ENCODE measurements around the gene ATP9A. TPM values are rescaled to one million over a fixed set of nuclear protein-coding genes. Genes with fewer than 3 reads are reported as not detected.

Gene ATP9A
- total RNA-seq, 1 donor from 2014 or later: 23.1 TPM

DNA sequence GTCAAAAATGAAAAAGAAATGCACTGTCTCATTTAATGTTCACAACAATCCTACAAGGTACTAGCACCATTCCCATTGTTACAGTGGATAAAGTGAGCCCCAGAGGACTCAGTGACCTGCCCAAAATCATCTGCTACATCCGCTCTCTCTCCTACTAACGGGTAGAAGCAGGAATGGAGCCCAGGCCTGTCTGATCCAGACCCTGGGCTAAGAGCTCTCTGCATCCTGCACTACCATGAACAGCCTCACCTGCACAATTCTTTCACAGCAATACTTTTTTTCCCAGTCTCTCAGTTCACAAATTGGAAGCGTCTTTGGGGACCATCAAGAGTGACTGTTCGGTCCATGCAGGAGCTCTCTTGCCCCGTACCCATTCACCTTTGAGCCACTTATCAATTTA lies 31.2 kb downstream of the ATP9A start:
- Histone ChIP-seq H3K27ac (no peak overlapping the region), H3K4me3 (no peak overlapping the region), H3K36me3 (no peaks in the 10 kb centered on the region), H3K4me1 (peaks cover 2% of the 10 kb centered on the region), H3K9me3 (no peaks in the 10 kb centered on the region), H3K27me3 (ENCODE audit: low read depth) (no peaks in the 10 kb centered on the region)
- intact Hi-C loops (cut with DNase I): no loop called here
- ATAC-seq: no peak
- no peak for DNase-seq
- TF ChIP-seq, protein P1, sequence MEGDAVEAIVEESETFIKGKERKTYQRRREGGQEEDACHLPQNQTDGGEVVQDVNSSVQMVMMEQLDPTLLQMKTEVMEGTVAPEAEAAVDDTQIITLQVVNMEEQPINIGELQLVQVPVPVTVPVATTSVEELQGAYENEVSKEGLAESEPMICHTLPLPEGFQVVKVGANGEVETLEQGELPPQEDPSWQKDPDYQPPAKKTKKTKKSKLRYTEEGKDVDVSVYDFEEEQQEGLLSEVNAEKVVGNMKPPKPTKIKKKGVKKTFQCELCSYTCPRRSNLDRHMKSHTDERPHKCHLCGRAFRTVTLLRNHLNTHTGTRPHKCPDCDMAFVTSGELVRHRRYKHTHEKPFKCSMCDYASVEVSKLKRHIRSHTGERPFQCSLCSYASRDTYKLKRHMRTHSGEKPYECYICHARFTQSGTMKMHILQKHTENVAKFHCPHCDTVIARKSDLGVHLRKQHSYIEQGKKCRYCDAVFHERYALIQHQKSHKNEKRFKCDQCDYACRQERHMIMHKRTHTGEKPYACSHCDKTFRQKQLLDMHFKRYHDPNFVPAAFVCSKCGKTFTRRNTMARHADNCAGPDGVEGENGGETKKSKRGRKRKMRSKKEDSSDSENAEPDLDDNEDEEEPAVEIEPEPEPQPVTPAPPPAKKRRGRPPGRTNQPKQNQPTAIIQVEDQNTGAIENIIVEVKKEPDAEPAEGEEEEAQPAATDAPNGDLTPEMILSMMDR (IDR thresholded peaks at IDR 0.05): no peak

DNA sequence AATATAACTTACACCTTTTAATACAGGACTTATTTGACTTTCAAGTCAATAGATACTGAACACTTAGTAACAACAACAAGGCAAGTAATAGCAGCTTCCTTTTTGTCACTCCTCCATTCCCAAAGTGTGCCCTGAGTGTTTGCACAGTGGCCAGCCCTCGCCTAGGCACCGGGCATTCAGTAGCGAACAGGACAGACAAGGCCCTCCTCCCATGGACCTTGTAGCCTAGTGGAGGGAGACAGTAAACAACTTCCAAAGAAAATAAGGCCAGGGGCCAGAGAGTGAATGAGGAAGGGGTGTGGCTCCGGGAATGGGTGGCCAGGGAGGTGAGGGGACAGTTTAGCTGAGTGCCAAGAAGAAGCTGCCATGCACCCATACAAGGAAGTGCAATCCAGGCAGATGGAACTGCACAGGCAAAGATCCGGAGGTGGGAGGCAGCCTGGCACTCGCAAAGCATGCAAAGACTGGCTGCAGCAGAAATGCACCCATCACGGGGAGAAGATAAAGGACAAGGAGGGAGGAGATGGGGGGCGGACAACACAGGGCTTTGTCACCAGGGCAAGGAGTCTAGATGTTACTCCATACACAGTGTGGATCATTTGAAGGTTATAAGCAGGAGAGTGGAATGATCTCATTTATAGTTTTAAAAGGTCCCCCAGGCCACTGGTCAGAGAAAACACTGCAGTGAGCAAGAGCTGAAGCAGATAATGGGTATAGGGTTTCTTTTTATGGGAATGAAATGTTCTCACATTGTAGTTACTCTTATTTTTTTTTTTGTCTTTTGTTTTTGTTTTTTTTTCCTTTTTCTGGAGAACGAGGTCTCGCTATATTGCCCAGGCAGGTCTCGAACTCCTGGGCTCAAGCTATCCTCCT lies 32.2 kb downstream of the ATP9A start:
- intact Hi-C loops (cut with DNase I): no loop called here
- no peak overlapping the region for H3K27ac ChIP-seq
- H3K4me3 ChIP-seq: no peak overlapping the region
- H3K4me1 ChIP-seq: no peaks in the 10 kb centered on the region
- DNase-seq (no peak), ATAC-seq (peak in 1 of 2 donors; percentile 14)
- H3K36me3 ChIP-seq: no peaks in the 10 kb centered on the region
- no peaks in the 10 kb centered on the region for H3K9me3 ChIP-seq
- H3K27me3 ChIP-seq (ENCODE audit: low read depth): no peaks in the 10 kb centered on the region
- TF ChIP-seq, protein P1 (IDR thresholded peaks at IDR 0.05): no peak

DNA sequence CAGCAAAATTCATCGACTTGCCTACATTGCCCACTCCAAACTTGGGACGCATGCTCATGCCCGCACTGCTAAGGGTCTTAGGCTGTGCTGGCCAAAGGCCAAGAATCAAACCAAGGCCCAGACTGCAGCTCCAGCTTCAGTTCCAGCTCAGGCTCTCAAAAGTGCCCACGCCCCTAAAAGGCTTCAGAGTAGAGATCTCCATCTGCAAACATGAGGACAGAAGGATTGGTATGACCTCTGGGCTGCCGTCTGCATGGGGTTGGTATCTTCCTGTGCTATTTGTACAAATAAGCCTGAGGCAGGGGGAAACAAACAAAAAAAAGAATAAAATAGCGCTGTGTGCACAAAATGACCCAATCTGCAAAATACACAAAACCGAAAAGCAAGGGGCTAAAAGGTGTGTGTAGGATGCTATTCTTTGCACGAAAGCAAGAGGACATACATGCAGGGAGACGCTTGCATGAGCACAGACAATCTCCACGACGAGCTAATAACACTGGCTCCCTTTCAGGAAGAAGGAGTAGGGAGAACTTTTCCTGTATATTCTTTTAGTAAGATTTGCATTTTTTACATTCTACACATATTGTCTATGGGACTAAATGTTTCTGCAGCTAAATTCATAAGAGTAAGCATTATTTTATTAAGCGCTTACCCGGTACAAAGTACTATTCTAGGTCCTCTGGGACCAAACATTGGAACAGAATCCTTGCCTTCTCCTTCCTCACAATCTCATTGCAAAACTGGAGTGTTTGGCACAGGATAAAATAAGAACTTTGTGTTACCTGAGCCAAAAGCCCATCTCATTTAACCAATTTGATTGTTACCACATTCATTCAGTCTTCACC lies 33.1 kb downstream of the ATP9A start:
- TF ChIP-seq, protein P1 (IDR thresholded peaks at IDR 0.05): no peak

DNA sequence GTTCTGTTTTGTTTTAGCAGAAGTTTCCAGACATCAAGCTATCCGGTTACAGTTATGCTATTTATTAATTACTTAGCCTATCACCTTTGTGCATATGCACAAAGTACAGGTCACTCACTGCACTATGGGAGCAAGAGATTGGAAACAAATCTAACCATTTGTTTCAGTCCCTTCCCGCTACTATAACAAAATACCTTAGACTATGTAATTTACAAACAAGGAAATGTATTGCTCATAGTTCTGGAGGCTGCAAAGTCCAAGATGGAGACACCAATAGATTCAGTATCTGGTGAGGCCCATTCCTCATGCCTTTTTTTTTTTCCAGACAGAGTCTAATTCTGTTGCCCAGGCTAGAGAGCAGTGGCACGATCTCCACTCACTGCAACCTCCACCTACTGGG lies 35.1 kb downstream of the ATP9A start:
- DNase-seq (no peak), ATAC-seq (no peak)
- Histone ChIP-seq H3K36me3 (no peaks in the 10 kb centered on the region), H3K4me3 (no peak overlapping the region), H3K27ac (no peak overlapping the region), H3K4me1 (no peaks in the 10 kb centered on the region), H3K27me3 (ENCODE audit: low read depth) (no peaks in the 10 kb centered on the region), H3K9me3 (no peaks in the 10 kb centered on the region)
- intact Hi-C loops (cut with DNase I): no loop called here
- TF ChIP-seq, protein P1 (IDR thresholded peaks at IDR 0.05): no peak

More for the DNA sequence above, 33.1 kb downstream of the ATP9A start:
- Histone ChIP-seq H3K27me3 (ENCODE audit: low read depth) (no peaks in the 10 kb centered on the region), H3K4me1 (no peaks in the 10 kb centered on the region), H3K4me3 (no peak overlapping the region), H3K36me3 (no peaks in the 10 kb centered on the region), H3K9me3 (no peaks in the 10 kb centered on the region), H3K27ac (no peak overlapping the region)
- intact Hi-C loops (cut with DNase I): no loop called here
- DNase-seq (no peak), ATAC-seq (no peak)

DNA sequence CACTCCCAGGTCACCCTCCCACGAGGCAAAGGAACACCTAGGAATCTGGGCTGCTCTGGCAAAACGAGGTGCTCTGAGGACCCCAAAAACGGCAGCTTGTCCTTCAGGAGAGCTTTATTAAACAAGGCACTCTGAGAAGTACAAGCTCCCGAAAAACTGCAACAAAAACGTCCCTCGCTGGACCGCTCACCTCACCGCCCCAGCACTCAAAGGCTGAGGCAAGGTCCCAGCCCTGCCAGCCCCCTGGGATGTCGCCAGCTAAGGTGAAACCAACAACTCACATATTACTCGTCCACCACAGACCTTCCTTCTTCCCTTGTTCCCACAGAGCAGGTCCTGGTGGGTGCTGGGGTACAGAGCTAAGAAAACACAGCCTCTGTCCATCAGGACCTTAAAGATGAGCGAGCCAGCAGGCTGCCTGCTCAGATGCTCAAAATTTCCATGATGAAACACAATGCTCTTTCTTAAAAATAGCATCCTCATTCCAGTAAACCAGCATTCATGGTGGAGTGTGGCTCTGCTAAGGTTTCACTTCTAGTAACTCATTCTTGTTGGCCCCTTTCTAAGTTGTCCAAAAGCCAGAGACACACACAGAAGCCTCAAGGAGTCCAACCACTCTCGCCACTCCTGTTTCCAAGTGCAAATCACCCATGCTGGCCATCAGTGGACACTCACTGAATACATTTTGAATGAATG lies 35.9 kb downstream of the ATP9A start:
- Histone ChIP-seq H3K27me3 (ENCODE audit: low read depth) (no peaks in the 10 kb centered on the region), H3K4me1 (no peaks in the 10 kb centered on the region), H3K9me3 (no peaks in the 10 kb centered on the region), H3K36me3 (no peaks in the 10 kb centered on the region), H3K4me3 (peak overlapping the region; percentile 8), H3K27ac (peak overlapping the region; percentile 46)
- ATAC-seq (peak; percentile 28 to 39), DNase-seq (no peak)
- TF ChIP-seq, protein P1 (IDR thresholded peaks at IDR 0.05): no peak
- intact Hi-C loops (cut with DNase I): no loop called here

All from lower lobe of right lung (tissue), 2 donors.